ENCODE results near the gene C12orf60. TPM values are rescaled to one million over a fixed set of nuclear protein-coding genes. Genes with fewer than 3 reads are reported as not detected.

C12orf60 gene
- total RNA-seq, 1 experiment from 2014 or later, result 1.9 TPM

- H4K91ac ChIP-seq (ENCODE audit: insufficient read length, low read depth, low read length), result no peak overlapping the region
- H4K20me1 ChIP-seq (ENCODE audit: control insufficient read depth, insufficient read depth, insufficient read length), result peaks cover 3% of the 10 kb centered on the region
- no peak overlapping the region for H3K56ac ChIP-seq (ENCODE audit: insufficient read length, low read depth, low read length)
- peak overlapping the region; percentile 84; the same call in 1 of the 2 replicates for H3K14ac ChIP-seq (ENCODE audit: insufficient read depth, low read length)
- peak; percentile 55 for DNase-seq
- no peaks in the 10 kb centered on the region; a peak in 1 of 5 replicates for H3K9me3 Mint-ChIP-seq
- H3K27ac Mint-ChIP-seq, result peak overlapping the region in 2 of 3 experiments; percentile 88 to 98; a peak in 3 of 7 replicates
- H3K18ac ChIP-seq (ENCODE audit: insufficient read length, low read depth, low read length), result no peak overlapping the region
- H3K79me2 ChIP-seq (ENCODE audit: insufficient read depth, low read length), result no peaks in the 10 kb centered on the region; the same call in 1 of the 2 replicates
- no peak overlapping the region for H2AK5ac ChIP-seq (ENCODE audit: insufficient read length, low read length)
- H3K27me3 ChIP-seq (ENCODE audit: insufficient read depth, low read length), result no peaks in the 10 kb centered on the region
- H2BK20ac ChIP-seq (ENCODE audit: low read depth, low read length, poor library complexity, severe bottlenecking), result no peak overlapping the region
- no peak overlapping the region for H4K5ac ChIP-seq (ENCODE audit: insufficient read length, low read depth, low read length)
- H3K9me3 ChIP-seq (ENCODE audit: control insufficient read depth, low read depth, low read length), result no peaks in the 10 kb centered on the region
- H3K79me1 ChIP-seq (ENCODE audit: insufficient read depth, low read depth, low read length, poor library complexity, severe bottlenecking), result no peaks in the 10 kb centered on the region
- no peak overlapping the region for H3K27ac ChIP-seq (ENCODE audit: insufficient read length, low read depth, low read length)
- H2BK5ac ChIP-seq (ENCODE audit: insufficient read length, low read length), result no peak overlapping the region
- no peak overlapping the region for H4K8ac ChIP-seq (replicated peaks; ENCODE audit: insufficient read length, low read depth, low read length)
- peaks cover 37 to 45% of the 10 kb centered on the region in 2 experiments for H3K4me1 Mint-ChIP-seq
- H3K4ac ChIP-seq (ENCODE audit: low read depth, low read length), result no peak overlapping the region
- peak overlapping the region; percentile 96 to 98 for H3K4me3 Mint-ChIP-seq
- H3T11ph ChIP-seq (ENCODE audit: low read length), result no peak overlapping the region
- no peak overlapping the region for H2BK12ac ChIP-seq (ENCODE audit: insufficient read length, low read depth, low read length)
- no CpG with 5 or more reads among the region's 34 CpGs for WGBS (ENCODE audit: extremely low coverage, insufficient read length, low lambda C conversion rate)
- no peak overlapping the region for H3K23ac ChIP-seq (ENCODE audit: insufficient read length, low read depth, low read length)
- H3K36me3 Mint-ChIP-seq (ENCODE audit: insufficient read depth in 1 of 3, low read depth in 3 of 3), result peaks cover 0 to 3% (median 0%) of the 10 kb centered on the region in 3 experiments; a peak in 3 of 7 replicates
- TF ChIP-seq, protein P1, sequence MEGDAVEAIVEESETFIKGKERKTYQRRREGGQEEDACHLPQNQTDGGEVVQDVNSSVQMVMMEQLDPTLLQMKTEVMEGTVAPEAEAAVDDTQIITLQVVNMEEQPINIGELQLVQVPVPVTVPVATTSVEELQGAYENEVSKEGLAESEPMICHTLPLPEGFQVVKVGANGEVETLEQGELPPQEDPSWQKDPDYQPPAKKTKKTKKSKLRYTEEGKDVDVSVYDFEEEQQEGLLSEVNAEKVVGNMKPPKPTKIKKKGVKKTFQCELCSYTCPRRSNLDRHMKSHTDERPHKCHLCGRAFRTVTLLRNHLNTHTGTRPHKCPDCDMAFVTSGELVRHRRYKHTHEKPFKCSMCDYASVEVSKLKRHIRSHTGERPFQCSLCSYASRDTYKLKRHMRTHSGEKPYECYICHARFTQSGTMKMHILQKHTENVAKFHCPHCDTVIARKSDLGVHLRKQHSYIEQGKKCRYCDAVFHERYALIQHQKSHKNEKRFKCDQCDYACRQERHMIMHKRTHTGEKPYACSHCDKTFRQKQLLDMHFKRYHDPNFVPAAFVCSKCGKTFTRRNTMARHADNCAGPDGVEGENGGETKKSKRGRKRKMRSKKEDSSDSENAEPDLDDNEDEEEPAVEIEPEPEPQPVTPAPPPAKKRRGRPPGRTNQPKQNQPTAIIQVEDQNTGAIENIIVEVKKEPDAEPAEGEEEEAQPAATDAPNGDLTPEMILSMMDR (conservative IDR thresholded peaks at IDR 0.05), result 0 out of 3 replicates have a peak, but pooled peaks have one; percentile 11
- peaks cover 15% of the 10 kb centered on the region for H3K23me2 ChIP-seq (ENCODE audit: insufficient read length, low read depth, low read length, poor library complexity, severe bottlenecking)
- peak overlapping the region; percentile 60 for H3K9ac ChIP-seq (ENCODE audit: extremely low read depth, insufficient read length, low read length)
- H2BK15ac ChIP-seq (ENCODE audit: low read depth, low read length), result no peak overlapping the region
- H3K4me2 ChIP-seq (ENCODE audit: insufficient read depth, insufficient read length, low read length), result peak overlapping the region; percentile 75
- no peak overlapping the region for H2AFZ ChIP-seq (ENCODE audit: low read length)
- H3K27me3 Mint-ChIP-seq (ENCODE audit: low read depth), result peaks cover 1% of the 10 kb centered on the region; the same call in 1 of the 2 replicates
- no peaks in the 10 kb centered on the region for H3K4me1 ChIP-seq (ENCODE audit: insufficient read depth, low read length)
- no peak overlapping the region for H2BK120ac ChIP-seq (ENCODE audit: low read depth, low read length, poor library complexity, severe bottlenecking)
These were observed 28.4 kb upstream of the C12orf60 start for GRCh38 chr12:14774906-14775635.
